GM06990 (cell line): ENCODE results near the gene ADNP2.

Experiments used
- DNase-seq: peaks from one replicate; pipeline ENCODE4 v3.0.0-alpha.2; 2011; ENCODE audit not compliant: insufficient read length; ENCODE audit errors: extremely low read depth
- H3K27me3 ChIP-seq: replicated peaks from 2 replicates; pipeline ENCODE4 v1.6.0; 2011; ENCODE audit warnings: low read length; ENCODE audit not compliant: control insufficient read depth, insufficient read depth
- H3K36me3 ChIP-seq: 2 replicates; pipeline ENCODE4 v1.5.1; 2011; ENCODE audit warnings: low read length; ENCODE audit not compliant: control insufficient read depth, insufficient read depth
- H3K4me3 ChIP-seq: replicated peaks from 2 replicates; pipeline ENCODE4 v1.5.1; 2011; ENCODE audit warnings: low read depth, mild to moderate bottlenecking, control low read depth, low read length
- TF ChIP-seq, protein P1 (sequence below): IDR thresholded peaks from 2 replicates; pipeline ENCODE4 v1.5.1; 2011; ENCODE audit warnings: low read length, control low read depth, mild to moderate bottlenecking, inconsistent platforms; ENCODE audit not compliant: insufficient read depth, poor library complexity, severe bottlenecking

The ADNP2 gene

DNA sequence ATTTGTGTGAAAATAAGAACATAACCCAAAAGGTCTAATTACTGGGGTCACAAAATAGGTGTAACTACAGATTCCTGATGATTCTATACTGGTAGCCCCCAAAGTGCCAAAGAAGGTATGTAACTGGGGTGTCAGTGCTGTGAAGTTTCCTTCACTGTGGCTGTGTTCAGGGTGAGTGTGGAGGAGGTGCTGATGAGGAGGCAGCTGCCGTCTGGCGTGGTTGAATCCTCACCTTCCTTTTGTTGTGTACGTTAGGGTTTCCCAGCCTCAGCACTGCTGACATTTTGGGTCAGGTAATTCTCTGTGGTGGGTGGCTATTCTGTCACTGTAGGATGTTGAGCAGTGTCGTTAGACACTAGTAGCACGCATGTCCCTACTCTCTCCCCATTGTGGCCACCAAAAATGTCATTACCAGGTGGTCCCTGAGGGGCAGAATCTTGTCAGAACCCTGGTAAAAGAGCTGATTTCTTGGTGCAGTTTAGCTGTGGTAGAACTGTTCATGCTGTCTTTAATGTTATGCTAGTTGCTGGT lies 31.5 kb downstream of the ADNP2 start:
- Histone ChIP-seq H3K36me3 (peaks cover 21% of the 10 kb centered on the region), H3K27me3 (no peaks in the 10 kb centered on the region), H3K4me3 (no peak overlapping the region)
- DNase-seq: no peak
- TF ChIP-seq, protein P1, sequence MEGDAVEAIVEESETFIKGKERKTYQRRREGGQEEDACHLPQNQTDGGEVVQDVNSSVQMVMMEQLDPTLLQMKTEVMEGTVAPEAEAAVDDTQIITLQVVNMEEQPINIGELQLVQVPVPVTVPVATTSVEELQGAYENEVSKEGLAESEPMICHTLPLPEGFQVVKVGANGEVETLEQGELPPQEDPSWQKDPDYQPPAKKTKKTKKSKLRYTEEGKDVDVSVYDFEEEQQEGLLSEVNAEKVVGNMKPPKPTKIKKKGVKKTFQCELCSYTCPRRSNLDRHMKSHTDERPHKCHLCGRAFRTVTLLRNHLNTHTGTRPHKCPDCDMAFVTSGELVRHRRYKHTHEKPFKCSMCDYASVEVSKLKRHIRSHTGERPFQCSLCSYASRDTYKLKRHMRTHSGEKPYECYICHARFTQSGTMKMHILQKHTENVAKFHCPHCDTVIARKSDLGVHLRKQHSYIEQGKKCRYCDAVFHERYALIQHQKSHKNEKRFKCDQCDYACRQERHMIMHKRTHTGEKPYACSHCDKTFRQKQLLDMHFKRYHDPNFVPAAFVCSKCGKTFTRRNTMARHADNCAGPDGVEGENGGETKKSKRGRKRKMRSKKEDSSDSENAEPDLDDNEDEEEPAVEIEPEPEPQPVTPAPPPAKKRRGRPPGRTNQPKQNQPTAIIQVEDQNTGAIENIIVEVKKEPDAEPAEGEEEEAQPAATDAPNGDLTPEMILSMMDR: no peak

DNA sequence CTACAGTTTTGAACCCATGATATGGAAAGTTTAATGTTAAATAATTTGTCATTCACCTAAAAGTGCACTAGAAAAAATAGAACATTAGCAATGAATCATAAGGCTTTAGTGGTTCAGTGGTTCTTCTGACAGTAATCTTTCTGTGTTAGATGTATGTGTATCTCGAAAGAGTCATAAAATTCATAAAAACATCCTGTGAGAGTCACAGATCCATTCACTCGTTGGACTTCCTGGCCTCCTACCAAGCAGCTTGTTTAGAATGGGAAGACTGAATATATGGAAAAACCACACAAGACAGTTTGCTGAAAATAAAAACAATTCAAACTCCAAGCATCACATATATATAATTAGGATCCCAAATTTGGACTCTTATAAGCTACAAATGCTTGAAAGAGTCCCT lies 34.8 kb downstream of the ADNP2 start:
- TF ChIP-seq, protein P1: no peak
- no peaks in the 10 kb centered on the region for H3K36me3 ChIP-seq
- H3K27me3 ChIP-seq: no peaks in the 10 kb centered on the region
- no peak overlapping the region for H3K4me3 ChIP-seq
- no peak for DNase-seq

DNA sequence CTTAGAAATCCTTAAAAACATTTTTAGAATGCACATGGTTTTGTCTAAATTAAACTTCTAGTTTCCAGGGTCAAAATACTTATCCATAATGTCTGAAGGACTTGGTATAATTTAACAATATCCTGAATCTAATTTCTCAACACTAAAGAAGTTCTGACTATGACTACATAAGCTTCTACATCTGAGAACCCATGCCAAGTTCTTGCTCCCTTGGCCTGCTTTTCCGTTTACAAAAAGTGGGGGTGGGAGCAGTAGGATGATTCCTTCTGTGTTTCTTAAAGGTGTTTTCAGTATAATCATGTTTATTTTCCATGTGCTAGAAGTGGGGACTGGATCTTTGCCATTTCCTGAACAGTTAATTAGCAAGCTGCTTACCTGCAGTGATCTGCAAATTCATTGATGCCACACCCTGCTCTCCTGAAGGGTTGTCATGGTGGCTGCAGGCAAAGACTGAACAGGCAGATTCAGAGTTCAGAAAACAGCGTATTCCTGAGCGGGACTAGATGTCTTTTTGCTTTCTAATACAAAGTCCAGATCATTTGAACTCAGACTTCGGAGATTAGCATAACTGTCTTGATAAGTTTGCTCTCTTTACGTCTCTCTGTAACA lies 36.2 kb downstream of the ADNP2 start:
- H3K4me3 ChIP-seq: no peak overlapping the region
- TF ChIP-seq, protein P1: no peak
- H3K27me3 ChIP-seq: no peaks in the 10 kb centered on the region
- DNase-seq: no peak
- H3K36me3 ChIP-seq: no peaks in the 10 kb centered on the region

DNA sequence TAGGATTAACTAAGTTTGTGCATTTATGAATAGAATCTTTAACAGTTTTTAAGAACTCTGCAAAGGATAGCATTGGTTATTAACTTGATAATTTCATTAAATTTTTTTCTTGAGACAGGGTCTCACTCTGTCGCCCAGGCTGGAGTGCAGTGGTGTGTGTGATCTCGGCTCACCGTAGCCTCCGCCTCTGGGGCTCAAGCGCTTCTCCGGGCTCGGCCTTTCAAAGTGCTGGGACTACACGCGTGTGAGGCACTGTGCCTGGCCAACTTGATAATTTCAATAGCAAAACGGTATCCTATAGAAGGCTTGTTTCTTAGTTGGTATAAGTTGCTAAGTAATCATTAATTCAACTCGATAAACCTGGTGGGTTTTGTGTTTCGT lies 38.0 kb downstream of the ADNP2 start:
- Histone ChIP-seq H3K36me3 (no peaks in the 10 kb centered on the region), H3K4me3 (peak overlapping the region; percentile 74), H3K27me3 (no peaks in the 10 kb centered on the region)
- DNase-seq: no peak
- TF ChIP-seq, protein P1: no peak

DNA sequence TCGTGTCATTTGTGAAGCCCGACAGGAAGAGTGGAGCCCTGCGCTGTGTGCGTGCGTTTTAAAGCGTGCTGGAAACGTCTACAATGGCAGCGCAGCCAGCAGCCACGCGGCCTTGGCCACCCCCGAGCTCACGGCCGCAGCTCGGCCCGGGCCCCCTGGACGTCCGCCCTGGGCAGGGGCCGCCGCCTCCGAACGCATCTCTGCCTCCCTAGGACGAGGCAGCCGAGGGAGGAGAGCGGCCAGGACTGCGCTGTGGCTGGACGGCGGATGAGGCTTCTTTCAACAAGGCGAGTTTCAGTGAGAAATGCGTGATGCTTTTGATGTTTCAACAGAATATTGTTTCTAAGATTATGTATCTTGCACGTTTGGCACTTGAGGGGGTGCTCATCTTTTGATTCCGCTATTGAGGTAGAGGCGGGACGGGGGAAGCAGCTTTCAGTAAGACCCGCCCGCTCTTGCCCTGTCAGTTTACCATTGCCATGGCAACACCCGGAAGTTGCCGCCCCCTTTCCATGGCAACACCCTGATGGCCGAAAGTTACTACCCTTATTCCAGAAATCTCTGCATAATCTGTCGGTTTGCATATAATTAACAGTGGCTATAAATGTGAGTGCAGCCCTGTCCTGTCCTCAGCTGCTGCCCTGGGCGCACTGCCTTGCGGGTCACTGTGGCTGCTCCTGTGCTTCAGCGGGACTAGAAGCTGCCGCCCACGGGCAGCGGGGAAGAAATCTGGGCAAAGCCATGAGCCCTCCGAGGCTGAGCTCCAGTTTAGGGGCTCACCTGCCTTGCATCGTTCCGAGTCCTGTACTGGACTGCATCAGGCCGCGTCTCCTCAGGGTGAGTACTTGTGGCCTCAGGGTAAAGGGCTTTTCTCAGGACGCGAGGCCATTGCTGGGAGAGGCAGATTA lies 38.6 kb downstream of the ADNP2 start:
- Histone ChIP-seq H3K27me3 (no peaks in the 10 kb centered on the region), H3K36me3 (no peaks in the 10 kb centered on the region), H3K4me3 (peak overlapping the region; percentile 74)
- peak; percentile 61 for DNase-seq
- TF ChIP-seq, protein P1: no peak
